A375 (cell line): Measurements from ENCODE around the gene SLC7A5. TPM values are rescaled to one million over a fixed set of nuclear protein-coding genes. Genes with fewer than 3 reads are reported as not detected.

Experiments used
- small RNA-seq: library from RNA; depleted of rRNA; stranded (forward); fragments of <200 nt; gene quantifications from one replicate; pipeline ENCODE3, GENCODE V24; 2014
- total RNA-seq: library from RNA; depleted of rRNA; stranded (reverse); fragments of >200 nt; shearing (Covaris generic); gene quantifications from 2 replicates; pipeline ENCODE4 v1.2.3, GENCODE V29; 2014; rRNA removed

SLC7A5 gene
- 507 and 590 TPM in 2 replicates for total RNA-seq

GRCh38 chr16:87869061-87869878, at the start of gene SLC7A5:
SLC7A5 (minus strand) TSS chr16:87869507; CDS start chr16:87869422, 85 bp downstream.

Small RNAs within 50 kb of the gene (small RNA-seq; reads per million reads assigned to genes)
- gene MIR6775, result not detected

Other genes with a start within 250 kb of the SLC7A5 start
- gene KLHDC4, start 103.5 kb downstream of the SLC7A5 start, total RNA-seq, result 84.0 and 84.7 TPM in 2 replicates
- not detected in 2 replicates for gene CA5A, start 67.0 kb upstream of the SLC7A5 start, total RNA-seq
- 19.4 and 23.5 TPM in 2 replicates for gene BANP, start 81.9 kb upstream of the SLC7A5 start, total RNA-seq